Measurements from ENCODE around the gene SLC25A30.
"Not testable (repeated sequence)": the region's sequence is repeated elsewhere in the genome, so short reads cannot be mapped to it uniquely, and the experiment has no call there.

SLC25A30 gene

GRCh38 chr13:45362939-45363338 is 55.2 kb downstream of the SLC25A30 start:
- DNase-seq = no peak

- no peak for DNase-seq
These were observed 56.5 kb downstream of the SLC25A30 start for GRCh38 chr13:45361596-45362206.

- no peak for DNase-seq
These were observed 61.1 kb downstream of the SLC25A30 start for GRCh38 chr13:45356966-45357672.

GRCh38 chr13:45353895-45354294 is 64.3 kb downstream of the SLC25A30 start:
- no peak for DNase-seq

GRCh38 chr13:45352031-45352430 is 66.1 kb downstream of the SLC25A30 start:
- DNase-seq = no peak

- no peak for DNase-seq
These were observed 68.0 kb downstream of the SLC25A30 start for GRCh38 chr13:45350152-45350551.

GRCh38 chr13:45349438-45349837 is 68.7 kb downstream of the SLC25A30 start:
- no peak for DNase-seq

- DNase-seq = not testable (repeated sequence)
These were observed 74.1 kb downstream of the SLC25A30 start for GRCh38 chr13:45344064-45344463.
